ENCODE measurements around the gene DNM2.

GRCh38 chr19:10749435-10750384, 31.8 kb downstream of the DNM2 start:
- TF ChIP-seq CTCF (IDR thresholded peaks at IDR 0.05) = no peak
- no peak for TF ChIP-seq POLR2A (IDR thresholded peaks at IDR 0.05)
